ENCODE measurements around the gene KPNA6. TPM values are rescaled to one million over a fixed set of nuclear protein-coding genes. Genes with fewer than 3 reads are reported as not detected.
"Not testable (repeated sequence)": the region's sequence is repeated elsewhere in the genome, so short reads cannot be mapped to it uniquely, and the experiment has no call there.

The KPNA6 gene
- polyA plus RNA-seq, 1 of the 3 experiments (the other 2 are of a cell fraction) = 13.1 TPM

- Histone ChIP-seq H3K79me2 (ENCODE audit: insufficient read depth) (peaks cover 93% of the 10 kb centered on the region), H2AFZ (ENCODE audit: low read depth) (no peak overlapping the region), H3K9ac (no peak overlapping the region), H3K9me3 (no peaks in the 10 kb centered on the region), H3K9me2 (no peaks in the 10 kb centered on the region), H4K20me1 (ENCODE audit: insufficient read depth) (peaks cover 38% of the 10 kb centered on the region), H3K4me3 (ENCODE audit: low read depth in 2 of 2, low read length in 1 of 2) (no peak overlapping the region), H3K4me1 (ENCODE audit: control insufficient read depth in 1 of 2, insufficient read depth in 2 of 2, low read depth in 1 of 2, low read length in 1 of 2) (peaks cover 0 to 6% of the 10 kb centered on the region in 2 experiments; a peak in 1 of 4 replicates), H3K27ac (ENCODE audit: low read depth in 2 of 2, low read length in 1 of 2) (no peak overlapping the region), H3K36me3 (replicated peaks in 1 of 2; ENCODE audit: control insufficient read depth in 1 of 2, insufficient read depth in 2 of 2, low read length in 1 of 2) (no peaks in the 10 kb centered on the region), H3F3A (replicated peaks; ENCODE audit: insufficient read depth) (peaks cover 5% of the 10 kb centered on the region), H3K4me2 (no peak overlapping the region), H3K27me3 (ENCODE audit: insufficient read depth) (no peaks in the 10 kb centered on the region)
- 93% methylated on average over 1 of the region's 1 CpG for WGBS (ENCODE audit: low lambda C conversion rate)
- no peak for DNase-seq
- CTCF ChIA-PET = interaction anchor here (2.0 kb wide), 1 partner anchor 20 kb away, joined by 11 read pairs; no protein-coding TSS in a partner anchor
- TF ChIP-seq RXRA (IDR thresholded peaks at IDR 0.05; ENCODE audit: borderline replicate concordance, low read depth) (no peak), TAF1 (IDR thresholded peaks at IDR 0.05; ENCODE audit: borderline replicate concordance, low read depth, low read length) (no peak), IRF3 (IDR thresholded peaks at IDR 0.05; ENCODE audit: low read depth, low read length) (no peak)
- POLR2A ChIA-PET = no interaction called here
These were observed 21.1 kb downstream of the KPNA6 start for GRCh38 chr1:32128964-32129363.

GRCh38 chr1:32133950-32134280 is 26.1 kb downstream of the KPNA6 start:
- peaks cover 11% of the 10 kb centered on the region for H3F3A ChIP-seq (replicated peaks; ENCODE audit: insufficient read depth)
- H3K9me3 ChIP-seq; DNase-seq; H3K36me3 ChIP-seq (replicated peaks in 1 of 2; ENCODE audit: control insufficient read depth in 1 of 2, insufficient read depth in 2 of 2, low read length in 1 of 2); H3K4me3 ChIP-seq (ENCODE audit: low read depth in 2 of 2, low read length in 1 of 2); H2AFZ ChIP-seq (ENCODE audit: low read depth); H3K27me3 ChIP-seq (ENCODE audit: insufficient read depth); H3K4me1 ChIP-seq (ENCODE audit: control insufficient read depth in 1 of 2, insufficient read depth in 2 of 2, low read depth in 1 of 2, low read length in 1 of 2); CTCF ChIA-PET; H3K4me2 ChIP-seq; H3K9me2 ChIP-seq; H3K9ac ChIP-seq; POLR2A ChIA-PET; H3K27ac ChIP-seq (ENCODE audit: low read depth in 2 of 2, low read length in 1 of 2): not testable (repeated sequence)
- WGBS (ENCODE audit: low lambda C conversion rate) = 96% methylated on average over 9 of the region's 9 CpGs
- peaks cover 90% of the 10 kb centered on the region for H3K79me2 ChIP-seq (ENCODE audit: insufficient read depth)
- peaks cover 29% of the 10 kb centered on the region for H4K20me1 ChIP-seq (ENCODE audit: insufficient read depth)

- H3K36me3 ChIP-seq (replicated peaks in 1 of 2; ENCODE audit: control insufficient read depth in 1 of 2, insufficient read depth in 2 of 2, low read length in 1 of 2) = peaks cover 0 to 9% of the 10 kb centered on the region in 2 experiments
- ChIA-PET POLR2A (no interaction called here), CTCF (interaction anchor here (0.6 kb wide), 1 partner anchor 9 kb away, joined by 4 read pairs; no protein-coding TSS in a partner anchor)
- H3K9me3 ChIP-seq = no peaks in the 10 kb centered on the region
- H3K4me3 ChIP-seq (ENCODE audit: low read depth in 2 of 2, low read length in 1 of 2) = no peak overlapping the region
- peaks cover 13% of the 10 kb centered on the region for H3F3A ChIP-seq (replicated peaks; ENCODE audit: insufficient read depth)
- H3K4me1 ChIP-seq (ENCODE audit: control insufficient read depth in 1 of 2, insufficient read depth in 2 of 2, low read depth in 1 of 2, low read length in 1 of 2) = peaks cover 0 to 11% of the 10 kb centered on the region in 2 experiments; a peak in 1 of 4 replicates
- no peak overlapping the region for H3K4me2 ChIP-seq
- H3K27ac ChIP-seq (ENCODE audit: low read depth in 2 of 2, low read length in 1 of 2) = no peak overlapping the region
- H3K79me2 ChIP-seq (ENCODE audit: insufficient read depth) = peaks cover 95% of the 10 kb centered on the region
- no peak for TF ChIP-seq SIN3A (IDR thresholded peaks at IDR 0.05; ENCODE audit: borderline replicate concordance, low read depth, low read length)
- TF ChIP-seq TCF12 (IDR thresholded peaks at IDR 0.05) = no peak
- no peak overlapping the region for H3K9ac ChIP-seq
- H3K9me2 ChIP-seq = no peaks in the 10 kb centered on the region
- H3K27me3 ChIP-seq (ENCODE audit: insufficient read depth) = no peaks in the 10 kb centered on the region
- WGBS (ENCODE audit: low lambda C conversion rate) = 98% methylated on average over 5 of the region's 5 CpGs
- no peak for DNase-seq
- H2AFZ ChIP-seq (ENCODE audit: low read depth) = no peak overlapping the region
- peaks cover 43% of the 10 kb centered on the region for H4K20me1 ChIP-seq (ENCODE audit: insufficient read depth)
These were observed 29.3 kb downstream of the KPNA6 start for GRCh38 chr1:32137111-32137510.
